H1 (cell line): ENCODE results near the gene DCBLD1. TPM values are rescaled to one million over a fixed set of nuclear protein-coding genes. Genes with fewer than 3 reads are reported as not detected.

ENCODE experiments used
- CTCF ChIA-PET: fragments of 300-600 bp; sonication (Branson Sonifier 250); formaldehyde crosslinking; loops from one replicate; lab custom pipeline; 2021; ENCODE audit not compliant: partially characterized antibody; lab: Charles Lee
- POLR2A ChIA-PET: fragments of 300-600 bp; sonication (Branson Sonifier 250); formaldehyde crosslinking; loops from one replicate; lab custom pipeline; 2021; ENCODE audit warnings: inconsistent platforms; ENCODE audit not compliant: partially characterized antibody; lab: Charles Lee
- DNase-seq, 2 experiments: peaks; one replicate each; pipeline versions ENCODE4 v3.0.0 to v3.0.0-alpha.2; 2010 to 2022; ENCODE audit warnings: low spot score in 2 of 2, low read depth in 1 of 2, mixed read lengths in 1 of 2
- FAIRE-seq: peaks from 2 replicates; lab custom pipeline; 2011; peaks lifted over from hg19 to GRCh38; lab: Jason Lieb, UNC
- H2AFZ ChIP-seq: 2 replicates; pipeline ENCODE4 v1.8.1; 2012; ENCODE audit warnings: low read length, inconsistent platforms
- H2AK5ac ChIP-seq: 2 replicates; pipeline ENCODE4 v1.6.1; 2013; ENCODE audit warnings: low read depth, low read length
- H2BK120ac ChIP-seq: replicated peaks from 2 replicates; pipeline ENCODE3; 2013; ENCODE audit warnings: low read depth, low read length, inconsistent platforms
- H2BK12ac ChIP-seq: 2 replicates; pipeline ENCODE4 v1.6.1; 2013; ENCODE audit warnings: low read depth, low read length
- H2BK15ac ChIP-seq: 2 replicates; pipeline ENCODE4 v1.6.1; 2013; ENCODE audit warnings: low read length
- H2BK20ac ChIP-seq: 2 replicates; pipeline ENCODE4 v1.6.1; 2013; ENCODE audit warnings: low read length
- H2BK5ac ChIP-seq: 2 replicates; pipeline ENCODE4 v1.6.1; 2013; ENCODE audit warnings: low read depth, low read length
- H3K14ac ChIP-seq: 2 replicates; pipeline ENCODE4 v1.6.1; 2013; ENCODE audit warnings: inconsistent platforms; ENCODE audit not compliant: insufficient read length
- H3K18ac ChIP-seq: 2 replicates; pipeline ENCODE4 v1.6.1; 2013; ENCODE audit warnings: low read length; ENCODE audit errors: extremely low read depth
- H3K23ac ChIP-seq: 2 replicates; pipeline ENCODE4 v1.6.1; 2013; ENCODE audit warnings: inconsistent platforms; ENCODE audit not compliant: insufficient read length
- H3K23me2 ChIP-seq: 2 replicates; pipeline ENCODE4 v1.6.1; 2013; ENCODE audit warnings: low read depth, low read length
- H3K27ac ChIP-seq: 2 replicates; pipeline ENCODE4 v1.6.1; 2011; ENCODE audit warnings: low read depth, low read length, inconsistent platforms
- H3K27me3 ChIP-seq, 4 experiments: replicated peaks in 1 of 4; 1 replicate in 1 of 4; 2 replicates in 3 of 4; pipeline versions ENCODE4 v1.6.1 to v1.8.1; 2011 to 2013; ENCODE audit warnings: low read length in 3 of 4, mild to moderate bottlenecking in 3 of 4, inconsistent platforms in 2 of 4, mixed read lengths in 2 of 4, moderate library complexity in 1 of 4; ENCODE audit not compliant: control insufficient read depth in 3 of 4, insufficient read depth in 3 of 4; ENCODE audit errors: extremely low read depth in 1 of 4
- H3K36me3 ChIP-seq, 4 experiments: 2 replicates each; pipeline versions ENCODE4 v1.6.1 to v1.8.1; 2011 to 2013; ENCODE audit warnings: mild to moderate bottlenecking in 4 of 4, low read length in 3 of 4, moderate library complexity in 2 of 4, control low read depth in 1 of 4, inconsistent platforms in 1 of 4; ENCODE audit not compliant: insufficient read depth in 4 of 4, control insufficient read depth in 2 of 4
- H3K4ac ChIP-seq: replicated peaks from 2 replicates; pipeline ENCODE3; 2013; ENCODE audit warnings: low read length, low read depth, mixed read lengths, inconsistent platforms; ENCODE audit not compliant: insufficient read length
- H3K4me1 ChIP-seq, 4 experiments: replicated peaks in 1 of 4; 1 replicate in 1 of 4; 2 replicates in 3 of 4; pipeline versions ENCODE4 v1.6.1 to v1.8.1; 2011 to 2013; ENCODE audit warnings: low read length in 3 of 4, inconsistent platforms in 2 of 4, mixed read lengths in 1 of 4; ENCODE audit not compliant: insufficient read depth in 4 of 4, control insufficient read depth in 3 of 4
- H3K4me2 ChIP-seq, 2 experiments: 2 replicates each; pipeline versions ENCODE4 v1.6.1 to v1.8.1; 2011 to 2013; ENCODE audit warnings: low read depth in 2 of 2, low read length in 2 of 2, control low read depth in 1 of 2, inconsistent platforms in 1 of 2, mild to moderate bottlenecking in 1 of 2; ENCODE audit not compliant: insufficient read depth in 1 of 2
- H3K4me3 ChIP-seq, 4 experiments: fragments of 200-600, 300-600 bp in 1 of 4; sonication (generic), shearing (Covaris generic), sonication (Bioruptor Twin) in 1 of 4; 2 replicates each; pipeline versions ENCODE4 v1.5.1 to v1.8.1; 2011 to 2016; ENCODE audit warnings: low read length in 4 of 4, low read depth in 3 of 4, control low read depth in 2 of 4, inconsistent platforms in 2 of 4, mild to moderate bottlenecking in 2 of 4, mixed read lengths in 1 of 4, moderate library complexity in 1 of 4; ENCODE audit not compliant: insufficient read depth in 2 of 4; ENCODE audit errors: extremely low read depth in 1 of 4
- H3K56ac ChIP-seq: replicated peaks from 2 replicates; pipeline ENCODE3; 2013; ENCODE audit warnings: low read depth, mild to moderate bottlenecking, mixed read lengths, low read length, inconsistent platforms; ENCODE audit not compliant: insufficient read length
- H3K79me1 ChIP-seq: 2 replicates; pipeline ENCODE4 v1.6.1; 2013; ENCODE audit warnings: low read depth, low read length, control low read depth
- H3K79me2 ChIP-seq, 2 experiments: 2 replicates each; pipeline versions ENCODE4 v1.6.1 to v1.8.1; 2012 to 2013; ENCODE audit warnings: low read length in 2 of 2, mild to moderate bottlenecking in 2 of 2, inconsistent platforms in 1 of 2; ENCODE audit not compliant: insufficient read depth in 2 of 2, control insufficient read depth in 1 of 2
- H3K9ac ChIP-seq, 4 experiments: replicated peaks in 1 of 4; 1 replicate in 1 of 4; 2 replicates in 3 of 4; pipeline versions ENCODE4 v1.6.1 to v1.8.1; 2011 to 2013; ENCODE audit warnings: low read depth in 3 of 4, low read length in 3 of 4, control low read depth in 2 of 4, mild to moderate bottlenecking in 2 of 4, moderate library complexity in 2 of 4, inconsistent platforms in 1 of 4; ENCODE audit errors: extremely low read depth in 1 of 4
- H3K9me3 ChIP-seq, 2 experiments: 2 replicates each; pipeline versions ENCODE4 v1.6.1 to v1.8.1; 2012 to 2013; ENCODE audit warnings: mild to moderate bottlenecking in 2 of 2, moderate library complexity in 2 of 2, control low read depth in 1 of 2, inconsistent platforms in 1 of 2, low read depth in 1 of 2, low read length in 1 of 2, mixed read lengths in 1 of 2; ENCODE audit not compliant: insufficient read depth in 2 of 2
- H4K20me1 ChIP-seq, 2 experiments: replicated peaks in 1 of 2; 2 replicates each; pipeline versions ENCODE3 to v1.8.1; 2011 to 2013; ENCODE audit warnings: inconsistent platforms in 2 of 2, low read length in 2 of 2, mild to moderate bottlenecking in 1 of 2; ENCODE audit not compliant: insufficient read depth in 2 of 2, control insufficient read depth in 1 of 2
- H4K5ac ChIP-seq: 2 replicates; pipeline ENCODE4 v1.6.1; 2013; ENCODE audit warnings: low read length, low read depth, mixed read lengths, inconsistent platforms; ENCODE audit not compliant: insufficient read length
- H4K8ac ChIP-seq: 2 replicates; pipeline ENCODE4 v1.8.0; 2013; ENCODE audit warnings: mild to moderate bottlenecking, moderate library complexity, low read length, inconsistent platforms; ENCODE audit not compliant: insufficient read depth; ENCODE audit errors: extremely low read depth
- H4K91ac ChIP-seq: replicated peaks from 2 replicates; pipeline ENCODE3; 2013; ENCODE audit warnings: low read length, mixed read lengths, inconsistent platforms; ENCODE audit not compliant: insufficient read length
- CHD1 ChIP-seq: IDR thresholded peaks from 2 replicates; pipeline ENCODE4 v1.6.1; 2012; ENCODE audit warnings: low read depth, low read length, improper control_type of control experiment
- EGR1 ChIP-seq: IDR thresholded peaks from 2 replicates; pipeline ENCODE4 v1.6.1; 2011; ENCODE audit warnings: low read depth, low read length, borderline replicate concordance
- FOSL1 ChIP-seq: IDR thresholded peaks from 2 replicates; pipeline ENCODE4 v1.6.1; 2011; ENCODE audit warnings: mild to moderate bottlenecking, low read depth, low read length, moderate library complexity; ENCODE audit not compliant: insufficient read depth
- WGBS, 2 experiments: shearing (Covaris generic) in 1 of 2; methylation state at CpG; one replicate each; pipeline versions ENCODE4 v1.1.6 to v1.1.7; 2013 to 2015; ENCODE audit warnings: low lambda C conversion rate in 2 of 2, mixed read lengths in 2 of 2, inconsistent platforms in 1 of 2, low coverage in 1 of 2, missing lambda C conversion rate in 1 of 2; ENCODE audit not compliant: insufficient replicate concordance in 2 of 2, insufficient coverage in 1 of 2, insufficient read length in 1 of 2; ENCODE audit errors: extremely low coverage in 1 of 2, missing lambda C conversion rate in 1 of 2; 5-methylcytosine and 5-hydroxymethylcytosine counted together
- polyA plus RNA-seq, 7 experiments: library from polyadenylated mRNA; depleted of rRNA in 3 of 7; stranded (reverse) in 5 of 7; unstranded in 2 of 7; fragments of >200 nt in 5 of 7; fragments of 200-250 nt in 2 of 7; gene quantifications; 1 replicate in 5 of 7; 2 replicates in 1 of 7; 4 replicates in 1 of 7; pipeline versions ENCODE4 v1.2.1 to v1.2.3, GENCODE V29; 2011 to 2013; ENCODE audit warnings: missing spikeins in 2 of 7, mixed read lengths in 2 of 7
- total RNA-seq: library from RNA; stranded (reverse); fragmentation: NEBNext Ultra II Directional; extraction: Animal tissue kit (Norgen Biotek cat#: 25700); gene quantifications from 2 replicates; pipeline ENCODE4 v1.2.1, GENCODE V29; 2021

The DCBLD1 gene
- total and polyA plus RNA-seq, 2 of the 8 experiments (the other 6 are each of a cell fraction or from before 2014, with no cell fraction given), result 3.9 to 11.2 TPM

- H2AFZ ChIP-seq, result no peak overlapping the region
- H3K9ac ChIP-seq, result no peak overlapping the region
- H3K14ac ChIP-seq, result no peak overlapping the region
- no peak overlapping the region for H3K56ac ChIP-seq
- H3K79me1 ChIP-seq, result no peaks in the 10 kb centered on the region
- H3K4me2 ChIP-seq, result no peak overlapping the region
- H4K8ac ChIP-seq, result no peak overlapping the region
- H2BK15ac ChIP-seq, result no peak overlapping the region; the same call in 1 of the 2 replicates
- H3K4ac ChIP-seq, result no peak overlapping the region
- no peaks in the 10 kb centered on the region for H3K79me2 ChIP-seq
- no peak overlapping the region for H3K27ac ChIP-seq
- no peak overlapping the region for H4K91ac ChIP-seq
- no peaks in the 10 kb centered on the region for H3K23me2 ChIP-seq
- H2BK12ac ChIP-seq, result no peak overlapping the region
- H4K5ac ChIP-seq, result no peak overlapping the region
- H4K20me1 ChIP-seq, result no peaks in the 10 kb centered on the region
- DNase-seq, result no peak
- no peaks in the 10 kb centered on the region for H3K27me3 ChIP-seq
- FAIRE-seq, result no peak
- no peak overlapping the region for H3K18ac ChIP-seq
- H2BK20ac ChIP-seq, result no peak overlapping the region
- H3K4me1 ChIP-seq, result no peaks in the 10 kb centered on the region
- no peak overlapping the region for H2AK5ac ChIP-seq
- H2BK120ac ChIP-seq, result no peak overlapping the region
- H3K4me3 ChIP-seq, result no peak overlapping the region
- H2BK5ac ChIP-seq, result no peak overlapping the region
- CTCF ChIA-PET, result interaction anchor here (0.9 to 3.3 kb wide), 4 partner anchors 9 to 307 kb away, joined by 3 to 16 read pairs (median 4); no protein-coding TSS in a partner anchor
- 83% methylated on average over 4 of the region's 4 CpGs; no CpG with 5 or more reads in 1 of the 2 experiments for WGBS, 2 experiments
- H3K23ac ChIP-seq, result no peak overlapping the region
- POLR2A ChIA-PET, result no interaction called here
- H3K9me3 ChIP-seq, result no peaks in the 10 kb centered on the region
- no peaks in the 10 kb centered on the region for H3K36me3 ChIP-seq
- TF ChIP-seq EGR1 (no peak), CHD1 (no peak), FOSL1 (no peak)
These were observed 13.1 kb upstream of the DCBLD1 start for GRCh38 chr6:117469356-117469755.
